ENCODE data around the gene UBTD1.
"Not testable (repeated sequence)": the region's sequence is repeated elsewhere in the genome, so short reads cannot be mapped to it uniquely, and the experiment has no call there.

Gene UBTD1

GRCh38 chr10:97517096-97517750 lies 18.5 kb downstream of the UBTD1 start:
- DNase-seq = no peak

DNA sequence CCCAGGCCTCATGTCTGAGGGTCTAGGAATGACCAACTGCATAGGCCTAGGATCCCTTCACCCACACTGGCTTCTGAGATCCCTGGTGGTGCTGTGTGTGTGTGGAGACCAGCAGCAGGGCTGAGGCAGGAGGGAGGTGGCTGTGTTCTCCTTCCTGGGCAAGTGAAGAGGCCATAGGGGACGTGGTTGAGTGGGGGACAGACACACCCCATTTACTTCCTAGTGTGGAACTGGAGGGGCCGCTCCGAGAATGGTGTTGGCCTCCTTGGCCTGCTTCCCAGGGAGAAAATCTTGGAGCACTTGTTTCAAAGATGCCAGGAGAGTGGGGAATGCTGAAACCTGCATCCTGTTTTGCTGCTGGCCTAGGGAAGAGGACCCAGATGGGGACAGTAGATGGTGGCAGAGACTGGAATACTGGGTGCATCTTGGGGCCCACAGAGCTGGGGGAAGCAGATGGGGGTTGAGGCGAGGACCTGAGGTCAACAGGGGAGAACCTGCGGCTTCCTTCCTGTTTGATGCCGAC lies 19.1 kb downstream of the UBTD1 start:
- DNase-seq = no peak

- no peak for DNase-seq
These were observed 19.7 kb downstream of the UBTD1 start for GRCh38 chr10:97518301-97519043.

GRCh38 chr10:97519342-97519741 lies 20.6 kb downstream of the UBTD1 start:
- DNase-seq = no peak

GRCh38 chr10:97520520-97520919 lies 21.8 kb downstream of the UBTD1 start:
- no peak for DNase-seq

- no peak for DNase-seq
These were observed 22.4 kb downstream of the UBTD1 start for GRCh38 chr10:97520978-97521761.

DNA sequence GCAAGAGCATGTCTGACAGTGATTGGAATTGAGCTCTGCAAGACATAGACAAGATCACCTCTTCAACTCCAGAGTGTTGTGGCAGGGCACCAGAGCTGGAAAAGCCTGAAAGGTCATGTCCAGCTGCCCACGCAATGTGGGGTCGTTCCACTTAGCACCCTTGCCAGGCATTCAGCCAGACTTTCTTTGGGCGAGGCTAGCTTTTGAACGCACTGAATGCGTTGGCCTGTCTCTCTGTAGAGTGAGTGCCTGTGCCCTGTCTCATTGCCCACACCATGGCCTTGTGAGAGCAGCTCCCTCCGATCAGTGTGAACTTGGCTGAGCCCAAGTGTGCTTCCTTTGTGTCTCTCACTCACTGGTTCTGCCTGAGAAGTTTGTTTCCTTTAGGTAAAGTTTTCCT lies 23.3 kb downstream of the UBTD1 start:
- DNase-seq = no peak

DNA sequence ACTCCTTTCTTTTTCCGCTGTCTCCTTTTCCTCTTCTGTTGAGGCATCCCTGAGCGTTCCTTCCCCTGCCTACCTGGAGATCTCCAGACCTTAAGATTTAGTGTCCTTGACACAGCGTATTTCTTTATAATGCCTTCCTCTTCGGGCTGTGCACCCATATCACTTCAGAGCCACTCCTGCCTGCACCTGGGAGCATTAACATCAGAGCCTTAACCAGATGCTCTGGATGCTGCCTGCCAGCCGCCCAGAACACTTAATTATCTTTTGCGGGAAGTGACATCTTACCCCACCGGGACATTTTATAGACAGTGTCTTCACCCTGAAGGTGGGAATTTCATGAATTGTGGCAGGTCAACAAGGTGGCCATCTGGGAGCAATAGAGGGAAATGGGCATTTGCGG lies 24.2 kb downstream of the UBTD1 start:
- no peak for DNase-seq

- no peak for DNase-seq
These were observed 26.4 kb downstream of the UBTD1 start for GRCh38 chr10:97525086-97525485.

- DNase-seq = no peak
These were observed 27.0 kb downstream of the UBTD1 start for GRCh38 chr10:97525683-97526110.

DNA sequence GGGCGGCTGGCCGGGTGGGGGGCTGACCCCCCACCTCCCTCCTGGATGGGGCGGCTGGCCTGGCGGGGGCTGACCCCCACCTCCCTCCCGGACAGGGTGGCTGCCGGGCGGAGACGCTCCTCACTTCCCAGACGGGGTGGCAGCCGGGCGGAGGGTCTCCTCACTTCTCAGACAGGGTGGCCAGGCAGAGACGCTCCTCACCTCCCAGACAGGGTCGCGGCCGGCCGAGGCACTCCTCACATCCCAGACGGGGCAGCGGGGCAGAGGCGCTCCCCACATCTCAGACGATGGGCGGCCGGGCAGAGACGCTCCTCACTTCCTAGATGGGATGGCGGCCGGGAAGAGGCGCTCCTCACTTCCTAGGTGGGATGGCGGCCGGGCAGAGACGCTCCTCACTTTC lies 30.2 kb downstream of the UBTD1 start:
- not testable (repeated sequence) for DNase-seq

DNA sequence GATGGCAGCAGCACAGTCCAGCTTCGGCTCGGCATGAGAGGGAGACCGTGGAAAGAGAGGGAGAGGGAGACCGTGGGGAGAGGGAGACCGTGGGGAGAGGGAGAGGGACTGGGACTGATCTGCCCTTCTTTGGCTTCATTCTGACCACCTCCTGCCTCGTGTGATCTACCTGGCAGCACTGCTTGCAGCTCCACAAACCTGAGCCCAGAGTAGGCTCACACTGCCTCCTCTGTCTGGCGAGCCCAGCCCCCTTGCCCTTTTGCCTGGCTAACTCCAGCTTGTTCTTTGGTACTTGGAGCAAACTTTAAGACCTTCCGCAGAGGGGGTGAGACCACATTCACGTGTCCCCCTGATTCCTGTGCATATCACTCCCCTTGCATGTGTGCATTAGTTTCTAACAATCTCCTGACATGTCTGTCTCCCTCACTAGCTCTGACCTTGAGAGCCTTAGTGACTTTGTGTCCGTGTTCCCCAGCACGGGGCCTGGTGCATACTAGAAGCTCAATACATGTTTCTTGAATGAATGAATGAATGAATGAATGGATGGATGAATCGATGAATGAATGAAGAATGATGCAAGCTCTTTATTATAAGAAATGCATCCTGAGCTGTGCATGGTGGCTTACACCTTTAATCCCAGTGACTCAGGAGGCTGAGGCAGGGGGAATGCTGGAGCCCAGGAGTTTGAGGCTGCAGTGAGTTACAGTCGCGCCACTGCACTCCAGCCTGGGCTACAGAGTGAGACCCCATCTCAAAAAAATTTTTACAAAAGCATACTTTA lies 31.2 kb downstream of the UBTD1 start:
- DNase-seq = no peak

DNA sequence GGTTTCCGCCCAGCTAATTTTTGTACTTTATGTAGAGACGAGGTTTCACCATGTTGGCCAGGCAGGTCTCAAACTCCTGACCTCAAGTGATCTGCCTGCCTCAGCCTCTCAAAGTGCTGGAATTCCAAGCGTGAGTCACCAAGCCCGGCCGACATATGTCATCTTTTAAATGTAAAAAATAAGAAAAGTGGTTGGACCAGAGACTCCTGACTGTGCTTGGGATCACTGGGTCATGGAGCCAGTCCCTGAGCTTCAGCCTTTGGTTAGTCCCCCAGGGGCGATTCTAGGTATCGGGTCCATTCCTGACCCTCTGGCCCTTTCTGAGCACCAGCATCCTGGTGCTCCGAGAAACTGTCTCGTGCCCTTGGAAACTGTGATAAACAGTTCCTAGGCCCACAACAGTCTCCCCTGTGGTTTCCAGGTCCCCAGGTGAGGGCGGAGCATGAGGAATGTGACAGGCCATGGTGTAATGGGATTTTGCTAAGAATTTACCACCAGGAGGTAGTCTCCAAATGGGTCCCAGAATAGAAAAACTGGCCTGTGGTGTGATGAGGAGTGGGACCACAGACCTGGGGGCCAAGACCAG lies 32.8 kb downstream of the UBTD1 start:
- DNase-seq = no peak

DNA sequence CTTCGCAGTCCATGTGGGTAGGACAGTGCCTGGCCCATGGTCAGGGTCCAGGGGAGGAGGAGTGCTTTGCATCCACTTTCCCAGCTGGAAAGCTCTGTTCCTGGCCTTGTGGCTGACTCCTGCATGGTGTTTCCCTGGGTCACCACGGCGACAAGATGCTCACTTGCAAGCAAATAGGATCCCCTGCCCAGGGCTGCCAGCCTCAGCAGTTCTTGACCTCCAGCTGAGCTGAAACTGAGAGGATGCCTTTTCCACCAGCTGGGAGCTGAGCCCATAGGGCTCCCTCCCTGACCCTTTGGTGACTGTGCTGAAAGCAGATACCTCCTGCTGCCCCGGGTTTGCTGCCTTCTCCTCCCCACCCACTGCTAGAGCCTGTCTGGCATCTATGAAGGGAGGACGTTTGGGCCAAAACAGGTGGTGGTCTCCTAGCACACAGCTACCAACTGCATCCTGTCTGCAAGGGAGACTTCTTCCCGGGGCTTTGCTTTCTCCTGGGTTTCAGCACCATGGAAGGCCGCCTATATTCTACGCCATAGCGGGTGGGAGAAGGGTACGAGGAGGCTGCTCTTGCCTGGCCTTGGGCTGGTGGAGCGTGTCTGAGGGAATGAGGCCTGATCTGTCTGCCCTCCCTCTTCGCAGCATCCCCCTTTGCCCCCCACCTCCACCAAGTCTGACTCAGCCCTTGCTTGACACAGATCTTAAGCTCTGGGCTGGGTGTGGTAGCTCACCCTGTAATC lies 34.4 kb downstream of the UBTD1 start:
- no peak for DNase-seq

DNA sequence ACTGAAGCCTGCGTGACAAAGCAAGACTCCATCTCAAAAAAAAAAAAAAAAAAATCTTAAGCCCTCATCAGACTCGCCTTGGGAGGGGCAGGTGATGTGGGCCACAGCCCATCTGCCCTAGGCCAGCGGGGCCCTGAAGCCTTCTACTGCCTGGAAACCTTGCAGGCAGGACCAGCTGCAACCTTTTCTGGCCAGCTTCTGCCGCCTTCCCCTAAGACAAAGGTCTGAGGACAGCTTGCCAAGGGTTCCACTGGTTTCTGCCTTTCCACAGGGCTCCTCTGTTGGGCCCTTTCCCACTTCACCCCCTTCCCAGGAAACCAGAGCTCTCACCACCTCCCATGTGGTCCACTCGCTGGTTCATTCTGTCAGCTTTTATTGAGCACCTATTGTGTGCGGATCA lies 35.2 kb downstream of the UBTD1 start:
- DNase-seq = no peak

DNA sequence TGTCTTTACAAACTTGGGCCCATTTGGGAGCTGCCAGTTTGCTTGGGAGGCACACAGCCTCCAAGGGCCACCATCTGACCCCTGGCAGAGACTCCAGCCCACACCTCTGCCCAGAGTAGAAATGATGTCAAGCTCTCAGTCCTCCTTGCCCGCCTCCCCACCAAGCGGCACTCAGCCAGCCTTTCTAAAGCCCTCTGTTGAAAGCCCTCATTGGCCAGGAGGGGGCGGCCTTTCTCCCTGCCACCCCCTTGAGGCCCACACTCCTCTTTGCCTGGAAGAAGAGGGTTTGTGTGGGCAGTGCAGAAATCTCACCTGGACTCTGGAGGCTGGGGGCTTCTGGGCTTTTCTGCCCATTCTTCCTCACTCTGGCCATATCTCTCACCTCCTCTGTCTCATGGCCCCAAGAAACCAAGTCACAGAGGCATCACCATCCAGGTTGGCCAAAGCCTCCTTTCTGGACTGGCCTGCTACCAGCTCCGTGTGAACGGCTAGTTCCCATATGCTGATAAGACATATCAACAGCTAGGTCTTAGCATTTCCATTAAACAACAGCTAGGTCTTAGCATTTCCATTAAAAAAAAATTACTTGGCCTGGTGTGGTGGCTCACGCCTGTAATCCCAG lies 36.1 kb downstream of the UBTD1 start:
- DNase-seq = no peak

- no peak for DNase-seq
These were observed 38.6 kb downstream of the UBTD1 start for GRCh38 chr10:97537186-97537869.

GRCh38 chr10:97538411-97538810 lies 39.7 kb downstream of the UBTD1 start:
- DNase-seq = no peak

DNA sequence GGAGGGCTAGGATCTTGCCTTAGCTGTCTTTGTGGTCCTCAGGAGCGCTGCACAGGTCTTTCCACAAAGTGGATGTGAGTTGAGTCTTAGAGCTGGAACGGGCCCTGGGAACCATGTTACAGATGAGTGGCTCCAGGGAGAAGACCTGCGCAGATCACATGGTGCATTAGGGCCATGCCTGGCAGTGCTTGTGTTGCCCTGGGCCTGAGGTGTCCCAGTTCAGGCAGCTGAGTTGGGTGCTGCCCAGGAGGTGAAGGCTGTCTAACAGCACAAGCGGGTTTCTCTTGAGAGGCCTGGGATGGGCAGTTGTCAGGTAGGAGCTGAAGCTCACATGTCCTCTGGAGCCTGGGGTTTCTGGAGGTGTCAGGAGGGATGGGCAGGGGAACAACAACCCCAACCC lies 40.1 kb downstream of the UBTD1 start:
- DNase-seq = no peak

GRCh38 chr10:97539523-97540200 lies 40.9 kb downstream of the UBTD1 start:
- no peak for DNase-seq
